Breast epithelium (tissue), 3 donors: ENCODE measurements around the gene ECE1.

Experiments
- CTCF ChIP-seq, 3 donors: fragments of 450-650 bp; IDR thresholded peaks; one replicate each; pipeline ENCODE4 v1.5.1; 2016 to 2017; ENCODE audit warnings: antibody characterized with exemption in 3 of 3, mild to moderate bottlenecking in 3 of 3, moderate library complexity in 3 of 3
- POLR2A ChIP-seq: fragments of 450-650 bp; IDR thresholded peaks from one replicate; pipeline ENCODE4 v1.6.1; 2016; ENCODE audit warnings: antibody characterized with exemption, mild to moderate bottlenecking, moderate library complexity
- POLR2AphosphoS5 ChIP-seq, 3 donors: sonication (generic); formaldehyde crosslinking; IDR thresholded peaks; one replicate each; pipeline ENCODE4 v1.6.1; 2017; ENCODE audit warnings: antibody characterized with exemption in 3 of 3

DNA sequence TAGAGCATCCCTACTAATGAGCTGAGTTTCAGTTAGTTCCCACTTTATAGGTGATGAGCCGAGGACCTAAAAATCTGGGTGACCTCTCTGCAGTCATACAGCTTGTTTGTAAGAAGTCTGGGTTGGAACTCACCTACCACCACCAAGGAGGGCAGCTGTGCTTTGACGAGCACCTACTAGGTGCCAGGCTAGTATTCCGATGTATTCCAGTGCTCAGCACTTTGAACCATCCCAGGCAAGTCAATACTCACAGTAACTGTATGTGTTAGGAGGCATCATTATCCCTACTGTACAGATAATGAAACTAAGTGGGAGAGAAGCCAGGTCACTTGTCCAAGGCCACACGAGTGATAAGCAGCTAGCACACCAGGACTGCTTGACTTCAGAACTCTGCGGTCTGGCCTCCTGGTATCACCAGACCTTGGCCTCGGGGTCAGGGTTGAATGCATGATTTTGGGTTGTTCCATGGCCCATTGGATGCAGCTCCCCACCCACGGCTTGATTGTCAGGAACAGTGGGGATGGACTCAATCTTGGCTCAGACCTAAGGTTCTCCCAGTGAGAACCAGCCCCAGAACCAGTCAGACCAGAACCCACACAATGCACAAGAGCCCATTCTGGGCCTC lies 20.7 kb downstream of the ECE1 start:
- TF ChIP-seq CTCF (IDR thresholded peaks at IDR 0.05) (no peak), POLR2A (no peak), POLR2AphosphoS5 (IDR thresholded peaks at IDR 0.05) (no peak)
